ENCODE measurements around the gene GAPDH. TPM values are rescaled to one million over a fixed set of nuclear protein-coding genes. Genes with fewer than 3 reads are reported as not detected.

GAPDH gene
- total and polyA plus RNA-seq, 10 of the 15 experiments (the other 5 are each of a cell fraction or from before 2014, with no cell fraction given), result 5,606 to 14,240 (median 9,400) TPM

DNA sequence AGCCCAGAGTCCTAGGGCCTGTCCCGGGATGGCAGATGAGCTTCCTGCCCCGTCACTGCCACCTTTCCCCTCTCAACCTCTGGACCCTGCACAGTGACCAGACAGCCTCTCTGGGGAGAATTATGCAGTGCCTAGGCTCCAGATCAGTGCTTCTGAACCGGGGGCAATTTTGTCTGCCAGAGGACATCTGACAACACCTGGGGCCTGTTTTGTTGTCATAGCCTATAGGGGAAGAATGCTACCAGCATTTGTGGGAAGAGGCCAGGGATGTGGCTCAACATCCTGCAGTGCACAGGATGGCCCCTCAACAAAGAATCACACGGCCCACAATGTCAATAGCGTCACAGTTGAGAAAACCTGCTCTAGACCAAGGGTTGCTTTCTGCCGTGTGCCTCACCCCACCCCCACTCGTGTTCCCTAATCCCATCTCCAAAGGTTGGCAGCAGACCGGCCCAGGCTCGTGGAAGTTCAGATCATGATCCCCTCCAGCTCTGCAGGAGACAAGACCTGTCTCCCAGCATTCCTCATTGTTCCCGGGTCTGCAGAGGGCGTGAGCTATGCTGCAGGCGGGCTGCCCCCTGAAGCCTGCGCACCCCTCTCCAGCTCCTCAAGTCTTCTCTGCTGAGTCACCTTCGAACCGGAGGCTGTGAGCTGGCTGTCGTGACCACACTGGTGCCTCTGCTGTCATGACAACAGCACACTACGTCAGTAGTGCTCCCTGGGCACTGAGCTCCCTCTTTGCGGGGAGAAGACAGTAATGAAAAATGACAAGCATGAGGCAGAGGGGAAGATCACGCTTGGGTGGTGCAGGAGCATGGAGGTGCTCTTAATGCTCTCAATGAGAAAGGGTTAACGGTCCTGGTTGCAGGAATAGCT lies 2.0 kb upstream of the GAPDH start (continued):
- TF ChIP-seq ZNF207 (IDR thresholded peaks at IDR 0.05; ENCODE audit: borderline replicate concordance) (no peak), NFXL1 (IDR thresholded peaks at IDR 0.05; ENCODE audit: borderline replicate concordance) (no peak), NFYB (IDR thresholded peaks at IDR 0.05; ENCODE audit: insufficient read depth, low read depth, low read length) (no peak), NR2F1 (conservative IDR thresholded peaks at IDR 0.05) (no peak), ZNF24 (IDR thresholded peaks at IDR 0.05) (no peak), POLR2A (IDR thresholded peaks at IDR 0.05; ENCODE audit: low read depth, low read length) (peak; percentile 67), MEF2B (IDR thresholded peaks at IDR 0.05; ENCODE audit: partially characterized antibody, poor library complexity, severe bottlenecking) (no peak), ZBED1 (IDR thresholded peaks at IDR 0.05; ENCODE audit: borderline replicate concordance) (peak; percentile 95), EP300 (IDR thresholded peaks at IDR 0.05; ENCODE audit: borderline replicate concordance in 1 of 2, control insufficient read depth in 1 of 2, low read depth in 2 of 2, low read length in 2 of 2) (peak in 1 of 2 experiments; percentile 24; a peak in 1 of 4 replicates)
- TF ChIP-seq, protein P1, sequence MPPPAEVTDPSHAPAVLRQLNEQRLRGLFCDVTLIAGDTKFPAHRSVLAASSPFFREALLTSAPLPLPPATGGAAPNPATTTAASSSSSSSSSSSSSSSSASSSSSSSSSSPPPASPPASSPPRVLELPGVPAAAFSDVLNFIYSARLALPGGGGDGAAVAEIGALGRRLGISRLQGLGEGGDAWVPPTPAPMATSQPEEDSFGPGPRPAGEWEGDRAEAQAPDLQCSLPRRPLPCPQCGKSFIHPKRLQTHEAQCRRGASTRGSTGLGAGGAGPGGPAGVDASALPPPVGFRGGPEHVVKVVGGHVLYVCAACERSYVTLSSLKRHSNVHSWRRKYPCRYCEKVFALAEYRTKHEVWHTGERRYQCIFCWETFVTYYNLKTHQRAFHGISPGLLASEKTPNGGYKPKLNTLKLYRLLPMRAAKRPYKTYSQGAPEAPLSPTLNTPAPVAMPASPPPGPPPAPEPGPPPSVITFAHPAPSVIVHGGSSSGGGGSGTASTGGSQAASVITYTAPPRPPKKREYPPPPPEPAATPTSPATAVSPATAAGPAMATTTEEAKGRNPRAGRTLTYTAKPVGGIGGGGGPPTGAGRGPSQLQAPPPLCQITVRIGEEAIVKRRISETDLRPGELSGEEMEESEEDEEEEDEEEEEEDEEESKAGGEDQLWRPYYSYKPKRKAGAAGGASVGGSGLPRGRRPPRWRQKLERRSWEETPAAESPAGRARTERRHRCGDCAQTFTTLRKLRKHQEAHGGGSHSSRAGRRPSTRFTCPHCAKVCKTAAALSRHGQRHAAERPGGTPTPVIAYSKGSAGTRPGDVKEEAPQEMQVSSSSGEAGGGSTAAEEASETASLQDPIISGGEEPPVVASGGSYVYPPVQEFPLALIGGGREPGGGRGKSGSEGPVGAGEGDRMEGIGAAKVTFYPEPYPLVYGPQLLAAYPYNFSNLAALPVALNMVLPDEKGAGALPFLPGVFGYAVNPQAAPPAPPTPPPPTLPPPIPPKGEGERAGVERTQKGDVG (CRISPR knock-in tag; IDR thresholded peaks at IDR 0.05), result no peak
- TF ChIP-seq, protein P2, sequence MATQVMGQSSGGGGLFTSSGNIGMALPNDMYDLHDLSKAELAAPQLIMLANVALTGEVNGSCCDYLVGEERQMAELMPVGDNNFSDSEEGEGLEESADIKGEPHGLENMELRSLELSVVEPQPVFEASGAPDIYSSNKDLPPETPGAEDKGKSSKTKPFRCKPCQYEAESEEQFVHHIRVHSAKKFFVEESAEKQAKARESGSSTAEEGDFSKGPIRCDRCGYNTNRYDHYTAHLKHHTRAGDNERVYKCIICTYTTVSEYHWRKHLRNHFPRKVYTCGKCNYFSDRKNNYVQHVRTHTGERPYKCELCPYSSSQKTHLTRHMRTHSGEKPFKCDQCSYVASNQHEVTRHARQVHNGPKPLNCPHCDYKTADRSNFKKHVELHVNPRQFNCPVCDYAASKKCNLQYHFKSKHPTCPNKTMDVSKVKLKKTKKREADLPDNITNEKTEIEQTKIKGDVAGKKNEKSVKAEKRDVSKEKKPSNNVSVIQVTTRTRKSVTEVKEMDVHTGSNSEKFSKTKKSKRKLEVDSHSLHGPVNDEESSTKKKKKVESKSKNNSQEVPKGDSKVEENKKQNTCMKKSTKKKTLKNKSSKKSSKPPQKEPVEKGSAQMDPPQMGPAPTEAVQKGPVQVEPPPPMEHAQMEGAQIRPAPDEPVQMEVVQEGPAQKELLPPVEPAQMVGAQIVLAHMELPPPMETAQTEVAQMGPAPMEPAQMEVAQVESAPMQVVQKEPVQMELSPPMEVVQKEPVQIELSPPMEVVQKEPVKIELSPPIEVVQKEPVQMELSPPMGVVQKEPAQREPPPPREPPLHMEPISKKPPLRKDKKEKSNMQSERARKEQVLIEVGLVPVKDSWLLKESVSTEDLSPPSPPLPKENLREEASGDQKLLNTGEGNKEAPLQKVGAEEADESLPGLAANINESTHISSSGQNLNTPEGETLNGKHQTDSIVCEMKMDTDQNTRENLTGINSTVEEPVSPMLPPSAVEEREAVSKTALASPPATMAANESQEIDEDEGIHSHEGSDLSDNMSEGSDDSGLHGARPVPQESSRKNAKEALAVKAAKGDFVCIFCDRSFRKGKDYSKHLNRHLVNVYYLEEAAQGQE (IDR thresholded peaks at IDR 0.05; ENCODE audit: low read depth, low read length), result no peak
- TF ChIP-seq, protein P3, sequence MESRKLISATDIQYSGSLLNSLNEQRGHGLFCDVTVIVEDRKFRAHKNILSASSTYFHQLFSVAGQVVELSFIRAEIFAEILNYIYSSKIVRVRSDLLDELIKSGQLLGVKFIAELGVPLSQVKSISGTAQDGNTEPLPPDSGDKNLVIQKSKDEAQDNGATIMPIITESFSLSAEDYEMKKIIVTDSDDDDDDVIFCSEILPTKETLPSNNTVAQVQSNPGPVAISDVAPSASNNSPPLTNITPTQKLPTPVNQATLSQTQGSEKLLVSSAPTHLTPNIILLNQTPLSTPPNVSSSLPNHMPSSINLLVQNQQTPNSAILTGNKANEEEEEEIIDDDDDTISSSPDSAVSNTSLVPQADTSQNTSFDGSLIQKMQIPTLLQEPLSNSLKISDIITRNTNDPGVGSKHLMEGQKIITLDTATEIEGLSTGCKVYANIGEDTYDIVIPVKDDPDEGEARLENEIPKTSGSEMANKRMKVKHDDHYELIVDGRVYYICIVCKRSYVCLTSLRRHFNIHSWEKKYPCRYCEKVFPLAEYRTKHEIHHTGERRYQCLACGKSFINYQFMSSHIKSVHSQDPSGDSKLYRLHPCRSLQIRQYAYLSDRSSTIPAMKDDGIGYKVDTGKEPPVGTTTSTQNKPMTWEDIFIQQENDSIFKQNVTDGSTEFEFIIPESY (IDR thresholded peaks at IDR 0.05), result no peak
- TF ChIP-seq, protein P4, sequence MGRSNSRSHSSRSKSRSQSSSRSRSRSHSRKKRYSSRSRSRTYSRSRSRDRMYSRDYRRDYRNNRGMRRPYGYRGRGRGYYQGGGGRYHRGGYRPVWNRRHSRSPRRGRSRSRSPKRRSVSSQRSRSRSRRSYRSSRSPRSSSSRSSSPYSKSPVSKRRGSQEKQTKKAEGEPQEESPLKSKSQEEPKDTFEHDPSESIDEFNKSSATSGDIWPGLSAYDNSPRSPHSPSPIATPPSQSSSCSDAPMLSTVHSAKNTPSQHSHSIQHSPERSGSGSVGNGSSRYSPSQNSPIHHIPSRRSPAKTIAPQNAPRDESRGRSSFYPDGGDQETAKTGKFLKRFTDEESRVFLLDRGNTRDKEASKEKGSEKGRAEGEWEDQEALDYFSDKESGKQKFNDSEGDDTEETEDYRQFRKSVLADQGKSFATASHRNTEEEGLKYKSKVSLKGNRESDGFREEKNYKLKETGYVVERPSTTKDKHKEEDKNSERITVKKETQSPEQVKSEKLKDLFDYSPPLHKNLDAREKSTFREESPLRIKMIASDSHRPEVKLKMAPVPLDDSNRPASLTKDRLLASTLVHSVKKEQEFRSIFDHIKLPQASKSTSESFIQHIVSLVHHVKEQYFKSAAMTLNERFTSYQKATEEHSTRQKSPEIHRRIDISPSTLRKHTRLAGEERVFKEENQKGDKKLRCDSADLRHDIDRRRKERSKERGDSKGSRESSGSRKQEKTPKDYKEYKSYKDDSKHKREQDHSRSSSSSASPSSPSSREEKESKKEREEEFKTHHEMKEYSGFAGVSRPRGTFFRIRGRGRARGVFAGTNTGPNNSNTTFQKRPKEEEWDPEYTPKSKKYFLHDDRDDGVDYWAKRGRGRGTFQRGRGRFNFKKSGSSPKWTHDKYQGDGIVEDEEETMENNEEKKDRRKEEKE (IDR thresholded peaks at IDR 0.05), result no peak
- TF ChIP-seq, protein P5, sequence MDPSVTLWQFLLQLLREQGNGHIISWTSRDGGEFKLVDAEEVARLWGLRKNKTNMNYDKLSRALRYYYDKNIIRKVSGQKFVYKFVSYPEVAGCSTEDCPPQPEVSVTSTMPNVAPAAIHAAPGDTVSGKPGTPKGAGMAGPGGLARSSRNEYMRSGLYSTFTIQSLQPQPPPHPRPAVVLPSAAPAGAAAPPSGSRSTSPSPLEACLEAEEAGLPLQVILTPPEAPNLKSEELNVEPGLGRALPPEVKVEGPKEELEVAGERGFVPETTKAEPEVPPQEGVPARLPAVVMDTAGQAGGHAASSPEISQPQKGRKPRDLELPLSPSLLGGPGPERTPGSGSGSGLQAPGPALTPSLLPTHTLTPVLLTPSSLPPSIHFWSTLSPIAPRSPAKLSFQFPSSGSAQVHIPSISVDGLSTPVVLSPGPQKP (IDR thresholded peaks at IDR 0.05; ENCODE audit: low read depth, low read length), result no peak; the same call in 1 of the 2 replicates
